Stomach (tissue), 9 donors: Measurements from ENCODE around the gene TYW5. TPM values are rescaled to one million over a fixed set of nuclear protein-coding genes. Genes with fewer than 3 reads are reported as not detected.

ENCODE experiments used
- DNase-seq, 2 donors: peaks; one replicate each; pipeline versions ENCODE4 v3.0.0 to v3.0.0-alpha.2; 2013 to 2019
- H3K27ac ChIP-seq, 5 donors: fragments of 200-600 bp in 4 of 5; sonication (generic) in 4 of 5; one replicate each; pipeline ENCODE4 v1.5.1; 2013 to 2019; ENCODE audit warnings: mild to moderate bottlenecking in 1 of 5, moderate library complexity in 1 of 5
- H3K27me3 ChIP-seq, 3 donors: fragments of 200-600 bp; sonication (generic); one replicate each; pipeline ENCODE4 v1.5.1; 2017 to 2019; ENCODE audit warnings: mixed run types in 1 of 3
- H3K36me3 ChIP-seq, 4 donors: fragments of 200-600 bp; sonication (generic); 1 replicate in 3 of 4; 2 replicates in 1 of 4; pipeline ENCODE4 v1.5.1; 2016 to 2019
- H3K4me1 ChIP-seq, 4 donors: fragments of 200-600 bp; sonication (generic); one replicate each; pipeline ENCODE4 v1.5.1; 2016 to 2019
- H3K4me3 ChIP-seq, 4 donors: fragments of 200-600 bp; sonication (generic) in 3 of 4; one replicate each; pipeline ENCODE4 v1.5.1; 2016 to 2019; ENCODE audit warnings: mild to moderate bottlenecking in 1 of 4
- H3K9me3 ChIP-seq, 4 donors: fragments of 200-600 bp; sonication (generic); one replicate each; pipeline ENCODE4 v1.5.1; 2016 to 2019
- EP300 ChIP-seq: sonication (generic); formaldehyde crosslinking; IDR thresholded peaks from one replicate; pipeline ENCODE4 v1.6.1; 2017; ENCODE audit warnings: antibody characterized with exemption
- POLR2A ChIP-seq, 4 donors: fragments of 450-650 bp; IDR thresholded peaks; one replicate each; pipeline ENCODE4 v1.6.1; 2016; ENCODE audit warnings: antibody characterized with exemption in 4 of 4, control low read depth in 2 of 4, mild to moderate bottlenecking in 1 of 4, moderate library complexity in 1 of 4
- POLR2AphosphoS5 ChIP-seq, 3 donors: sonication (generic); formaldehyde crosslinking; IDR thresholded peaks; one replicate each; pipeline ENCODE4 v1.6.1; 2016; ENCODE audit warnings: antibody characterized with exemption in 3 of 3
- WGBS, 5 donors: extraction: QIAGEN DNeasy Blood & Tissue Kit in 3 of 5; methylation state at CpG; one replicate each; pipeline versions ENCODE4 v1.1.5 to v1.1.7; 2013 to 2018; 5-methylcytosine and 5-hydroxymethylcytosine counted together
- intact Hi-C: fragments of 100-400 bp; cut with DNase I; formaldehyde crosslinking; loops from one replicate; pipeline ENCODE4 v1.15.1; 2023; ENCODE audit warnings: low total_unique reads
- polyA plus RNA-seq, 3 donors: library from polyadenylated mRNA; stranded (reverse); fragments of 200-250 nt; gene quantifications; one replicate each; pipeline ENCODE4 v1.2.3, GENCODE V29; 2013
- total RNA-seq, 5 donors: library from RNA; depleted of rRNA; stranded (reverse); fragments of >200 nt; gene quantifications; one replicate each; pipeline versions ENCODE4 v1.1.0 to v1.2.3, GENCODE V29; 2014 to 2016
- TF ChIP-seq, protein P1 (sequence below), 7 experiments: fragments of 450-650 bp in 4 of 7; fragments of 200-600 bp in 3 of 7; sonication (generic) in 3 of 7; IDR thresholded peaks; one replicate each; pipeline ENCODE4 v1.5.1; 2016 to 2019; ENCODE audit warnings: antibody characterized with exemption in 7 of 7, control low read depth in 2 of 7, mild to moderate bottlenecking in 1 of 7
- donor health status: healthy with polysubstance abuse.
- donor health status: Bipolar disorder and iron deficiency.
- donor health status: healthy.

TYW5 gene
- total and polyA plus RNA-seq, 8 donors = 1.2 to 25.3 (median 3.8) TPM

DNA sequence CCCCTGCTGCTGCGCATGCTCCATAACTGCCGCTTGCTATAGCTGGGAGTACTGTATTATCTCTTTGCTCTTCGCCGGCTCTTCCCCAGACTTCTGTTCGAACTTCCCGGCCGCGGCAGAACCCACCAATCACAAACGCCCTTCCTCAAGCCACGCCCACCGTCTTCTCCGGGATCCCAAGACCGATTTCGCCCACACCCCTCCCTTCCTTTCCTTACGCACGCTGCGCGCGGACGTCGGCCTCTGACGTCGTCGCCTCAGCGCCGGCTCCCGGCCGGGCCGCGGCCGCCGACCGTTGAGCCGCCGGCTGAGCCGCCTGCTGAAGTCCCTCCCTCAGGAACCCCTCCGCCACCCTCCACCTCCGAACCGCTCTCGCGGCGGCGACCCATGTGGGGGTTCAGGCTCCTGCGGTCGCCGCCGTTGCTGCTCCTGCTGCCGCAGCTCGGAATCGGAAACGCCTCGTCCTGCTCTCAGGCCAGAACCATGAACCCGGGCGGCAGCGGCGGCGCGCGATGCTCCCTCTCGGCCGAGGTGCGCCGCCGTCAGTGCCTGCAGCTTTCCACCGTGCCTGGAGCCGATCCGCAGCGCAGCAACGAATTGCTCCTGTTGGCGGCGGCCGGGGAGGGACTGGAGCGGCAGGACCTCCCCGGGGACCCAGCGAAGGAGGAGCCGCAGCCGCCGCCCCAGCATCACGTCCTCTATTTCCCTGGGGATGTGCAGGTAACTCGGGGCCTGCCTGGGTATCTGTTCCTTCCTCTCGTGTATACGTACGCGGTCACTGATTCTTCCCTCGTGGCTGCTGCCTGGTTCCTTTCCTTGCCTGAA, 44.0 kb downstream of the TYW5 start, which contains the start of gene C2orf69:
Gene C2orf69, plus strand, starts transcription at position 242 of the 825 bp plus-strand sequence. Its CDS starts 146 bp downstream, at position 388.
- Histone ChIP-seq H3K27me3 (no peaks in the 10 kb centered on the region), H3K27ac (peak within 1 kb of the TSS; percentile 94 to 100 (median 98)), H3K9me3 (no peaks in the 10 kb centered on the region), H3K4me1 (peaks cover 14 to 39% (median 31%) of the 10 kb centered on the region in 4 donors), H3K4me3 (peak within 1 kb of the TSS; percentile 69 to 95 (median 80)), H3K36me3 (peaks cover 0 to 4% (median 4%) of the 10 kb centered on the region in 4 donors)
- intact Hi-C loops = no loop called here
- no peak for TF ChIP-seq EP300
- TF ChIP-seq, protein P1, sequence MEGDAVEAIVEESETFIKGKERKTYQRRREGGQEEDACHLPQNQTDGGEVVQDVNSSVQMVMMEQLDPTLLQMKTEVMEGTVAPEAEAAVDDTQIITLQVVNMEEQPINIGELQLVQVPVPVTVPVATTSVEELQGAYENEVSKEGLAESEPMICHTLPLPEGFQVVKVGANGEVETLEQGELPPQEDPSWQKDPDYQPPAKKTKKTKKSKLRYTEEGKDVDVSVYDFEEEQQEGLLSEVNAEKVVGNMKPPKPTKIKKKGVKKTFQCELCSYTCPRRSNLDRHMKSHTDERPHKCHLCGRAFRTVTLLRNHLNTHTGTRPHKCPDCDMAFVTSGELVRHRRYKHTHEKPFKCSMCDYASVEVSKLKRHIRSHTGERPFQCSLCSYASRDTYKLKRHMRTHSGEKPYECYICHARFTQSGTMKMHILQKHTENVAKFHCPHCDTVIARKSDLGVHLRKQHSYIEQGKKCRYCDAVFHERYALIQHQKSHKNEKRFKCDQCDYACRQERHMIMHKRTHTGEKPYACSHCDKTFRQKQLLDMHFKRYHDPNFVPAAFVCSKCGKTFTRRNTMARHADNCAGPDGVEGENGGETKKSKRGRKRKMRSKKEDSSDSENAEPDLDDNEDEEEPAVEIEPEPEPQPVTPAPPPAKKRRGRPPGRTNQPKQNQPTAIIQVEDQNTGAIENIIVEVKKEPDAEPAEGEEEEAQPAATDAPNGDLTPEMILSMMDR (IDR thresholded peaks at IDR 0.05) = peak in 1 of 7 experiments; percentile 4
- peak in 1 of 4 donors; percentile 79 for TF ChIP-seq POLR2A (IDR thresholded peaks at IDR 0.05)
- peak; percentile 71 to 88 (median 87) for TF ChIP-seq POLR2AphosphoS5 (IDR thresholded peaks at IDR 0.05)
- 0% methylated on average over 34 to 85 of the region's 85 CpGs for WGBS, 5 donors
- DNase-seq = peak; percentile 97 to 99

GRCh38 chr2:199910338-199911051, 44.8 kb downstream of the TYW5 start:
- intact Hi-C loops = no loop called here
- Histone ChIP-seq H3K9me3 (no peaks in the 10 kb centered on the region), H3K36me3 (no peaks in the 10 kb centered on the region), H3K4me1 (peaks cover 14 to 37% (median 31%) of the 10 kb centered on the region in 4 donors), H3K27ac (peak overlapping the region; percentile 94 to 100 (median 98)), H3K4me3 (peak overlapping the region; percentile 69 to 95 (median 80)), H3K27me3 (no peaks in the 10 kb centered on the region)
- DNase-seq = peak in 1 of 2 donors; percentile 7
- TF ChIP-seq, protein P1 (IDR thresholded peaks at IDR 0.05) = no peak
- no peak for TF ChIP-seq POLR2AphosphoS5 (IDR thresholded peaks at IDR 0.05)
- TF ChIP-seq POLR2A (IDR thresholded peaks at IDR 0.05) = no peak
- no peak for TF ChIP-seq EP300
- 35 to 53% (median 42%) methylated on average over 18 of the region's 18 CpGs for WGBS, 5 donors

DNA sequence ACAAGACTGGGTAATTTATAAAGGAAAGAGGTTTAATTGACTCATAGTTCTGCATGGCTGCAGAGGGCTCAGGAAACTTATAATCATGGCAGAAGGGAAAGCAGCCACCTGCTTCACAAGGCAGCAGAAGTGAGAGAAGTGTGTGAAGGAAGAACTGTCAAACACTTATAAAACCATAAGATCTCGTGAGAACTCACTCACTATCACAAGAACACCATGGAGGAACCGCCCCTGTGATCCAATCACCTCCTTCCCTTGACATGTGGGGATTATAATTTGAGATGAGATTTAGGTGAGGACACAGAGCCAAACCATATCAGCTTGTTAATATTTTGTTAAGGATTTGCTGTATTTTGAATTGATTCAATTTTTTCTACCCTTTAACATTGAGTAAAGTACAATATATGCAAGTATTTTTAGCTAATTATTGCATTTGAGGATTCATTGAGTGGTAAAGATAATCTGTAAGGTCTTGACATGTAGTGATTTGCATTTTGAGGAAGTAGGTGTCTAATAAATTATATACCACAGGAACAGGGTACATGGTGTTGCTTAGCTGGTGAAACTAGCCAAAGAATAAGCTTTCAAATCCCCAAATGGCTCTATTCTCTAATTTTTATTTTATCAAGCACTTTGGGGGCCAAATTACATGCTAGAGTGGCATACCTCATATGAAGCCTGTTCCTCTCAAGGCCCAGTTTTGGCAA, 48.1 kb downstream of the TYW5 start:
- no peak overlapping the region for H3K4me3 ChIP-seq
- no peak overlapping the region for H3K27ac ChIP-seq
- TF ChIP-seq POLR2AphosphoS5 (IDR thresholded peaks at IDR 0.05) (no peak), EP300 (no peak), POLR2A (IDR thresholded peaks at IDR 0.05) (no peak)
- TF ChIP-seq, protein P1 (IDR thresholded peaks at IDR 0.05) = no peak
- no peaks in the 10 kb centered on the region for H3K9me3 ChIP-seq
- no peaks in the 10 kb centered on the region for H3K27me3 ChIP-seq
- no peaks in the 10 kb centered on the region for H3K36me3 ChIP-seq
- no peak for DNase-seq
- H3K4me1 ChIP-seq = peaks cover 5 to 12% (median 9%) of the 10 kb centered on the region in 4 donors
- intact Hi-C loops = no loop called here
- WGBS, 5 donors = 78 to 86% (median 80%) methylated on average over 2 of the region's 2 CpGs

DNA sequence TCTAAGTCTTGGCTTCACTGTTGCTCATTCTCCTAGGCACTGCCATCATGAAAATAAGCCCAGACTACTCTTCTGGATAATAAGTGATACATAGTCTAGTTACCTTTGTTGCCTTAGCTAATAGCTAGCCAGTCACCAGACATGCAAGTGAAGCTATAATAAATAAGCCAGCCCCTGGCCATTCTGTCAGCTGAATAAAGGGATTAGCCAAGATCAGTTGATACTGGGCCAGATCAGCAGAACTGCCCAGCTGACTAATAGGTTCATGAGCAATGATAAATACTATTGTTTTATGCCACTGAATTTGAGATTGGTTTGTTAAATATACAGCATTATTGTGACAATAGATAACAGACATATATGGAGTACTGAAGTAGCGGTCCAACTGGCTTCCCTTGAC, 52.2 kb downstream of the TYW5 start:
- no peak for TF ChIP-seq POLR2A (IDR thresholded peaks at IDR 0.05)
- TF ChIP-seq EP300 = no peak
- no peak for TF ChIP-seq POLR2AphosphoS5 (IDR thresholded peaks at IDR 0.05)
- TF ChIP-seq, protein P1 (IDR thresholded peaks at IDR 0.05) = no peak
- no peak for DNase-seq
- no peak overlapping the region for H3K4me3 ChIP-seq
- H3K4me1 ChIP-seq = no peaks in the 10 kb centered on the region
- H3K27me3 ChIP-seq = no peaks in the 10 kb centered on the region
- no peaks in the 10 kb centered on the region for H3K9me3 ChIP-seq
- intact Hi-C loops = no loop called here
- WGBS, 5 donors = 38 to 83% (median 58%) methylated on average over 1 of the region's 1 CpG
- H3K36me3 ChIP-seq = no peaks in the 10 kb centered on the region
- no peak overlapping the region for H3K27ac ChIP-seq
